GM12878 (cell line): ENCODE measurements around the gene SMIM21. TPM values are rescaled to one million over a fixed set of nuclear protein-coding genes. Genes with fewer than 3 reads are reported as not detected.

ENCODE experiments used
- ATAC-seq: fragments of 200-7000 bp; cut with Tn5 transposase; 3 replicates; pipeline ENCODE4 v1.9.1; 2020; ENCODE audit warnings: mild to moderate bottlenecking, moderate library complexity
- BruUV-seq: library from RNA; stranded (reverse); fragments of 400-500 nt; replicated peaks from 2 replicates; lab custom pipeline; 2021; lab: Mats Ljungman, UMichigan
- CTCF ChIA-PET: fragments of 300-600 bp; sonication (Branson Sonifier 250); formaldehyde crosslinking; extraction: SDS; loops from one replicate; lab custom pipeline; 2021; ENCODE audit warnings: inconsistent platforms; lab: Yijun Ruan, JAX
- POLR2A ChIA-PET: fragments of 350-600 bp; formaldehyde crosslinking; extraction: SDS; loops from one replicate; lab custom pipeline; 2021; ENCODE audit warnings: inconsistent platforms; lab: Charles Lee
- RAD21 ChIA-PET: fragments of 300-600 bp; sonication (Branson Sonifier 250); formaldehyde crosslinking; loops from one replicate; lab custom pipeline; 2023; ENCODE audit warnings: antibody characterized with exemption; ENCODE audit not compliant: unreplicated experiment; lab: Charles Lee
- SMC1A ChIA-PET: fragments of 300-600 bp; sonication (Branson Sonifier 250); formaldehyde crosslinking; loops from one replicate; lab custom pipeline; 2023; ENCODE audit not compliant: unreplicated experiment, uncharacterized antibody; lab: Charles Lee
- DNase-seq: peaks from one replicate; pipeline ENCODE4 v3.0.0-alpha.2; 2011; ENCODE audit warnings: low read depth, low spot score
- FAIRE-seq: peaks from 3 replicates; lab custom pipeline; 2011; peaks lifted over from hg19 to GRCh38; lab: Jason Lieb, UNC
- H2AFZ ChIP-seq: 2 replicates; pipeline ENCODE4 v1.6.0; 2011; ENCODE audit warnings: low read depth, low read length, control low read depth; ENCODE audit not compliant: control insufficient read depth
- H3K27ac ChIP-seq: 2 replicates; pipeline ENCODE4 v1.5.1; 2011; ENCODE audit warnings: control low read depth; ENCODE audit not compliant: control insufficient read depth, insufficient read depth
- H3K27me3 ChIP-seq, 2 experiments: replicated peaks in 1 of 2; 2 replicates each; pipeline versions ENCODE4 v1.6.0 to v1.6.1; 2011; ENCODE audit warnings: low read length in 1 of 2; ENCODE audit not compliant: control insufficient read depth in 2 of 2, insufficient read depth in 2 of 2
- H3K36me3 ChIP-seq, 2 experiments: 2 replicates each; pipeline ENCODE4 v1.5.1; 2011; ENCODE audit warnings: low read length in 1 of 2; ENCODE audit not compliant: control insufficient read depth in 2 of 2, insufficient read depth in 2 of 2
- H3K4me1 ChIP-seq: 2 replicates; pipeline ENCODE4 v1.6.1; 2011; ENCODE audit warnings: mild to moderate bottlenecking, low read length, moderate library complexity, mixed read lengths; ENCODE audit not compliant: control insufficient read depth, insufficient read depth
- H3K4me2 ChIP-seq: 2 replicates; pipeline ENCODE4 v1.6.0; 2011; ENCODE audit warnings: control low read depth; ENCODE audit not compliant: control insufficient read depth, insufficient read depth
- H3K4me3 ChIP-seq: fragments of 200-600 bp; sonication (generic); 2 replicates; pipeline ENCODE4 v1.5.1; 2016
- H3K79me2 ChIP-seq: 2 replicates; pipeline ENCODE4 v1.6.0; 2011; ENCODE audit warnings: low read length; ENCODE audit not compliant: control insufficient read depth, insufficient read depth
- H3K9ac ChIP-seq: 2 replicates; pipeline ENCODE4 v1.8.0; 2011; ENCODE audit warnings: low read length, control low read depth, mixed read lengths; ENCODE audit not compliant: control insufficient read depth, insufficient read depth
- H3K9me3 ChIP-seq: replicated peaks from 3 replicates; pipeline ENCODE4 v1.5.1; 2011; ENCODE audit warnings: mild to moderate bottlenecking, low read length; ENCODE audit not compliant: control insufficient read depth, insufficient read depth
- H4K20me1 ChIP-seq: 2 replicates; pipeline ENCODE4 v1.6.0; 2011; ENCODE audit not compliant: control insufficient read depth, insufficient read depth
- EGR1 ChIP-seq, 2 experiments: IDR thresholded peaks; 1 replicate in 1 of 2; 2 replicates in 1 of 2; pipeline ENCODE4 v1.6.1; 2011 to 2012; ENCODE audit warnings: low read depth in 2 of 2, low read length in 2 of 2, borderline replicate concordance in 1 of 2, mild to moderate bottlenecking in 1 of 2, moderate library complexity in 1 of 2
- FOXK2 ChIP-seq: fragments of 450-650 bp; IDR thresholded peaks from 2 replicates; pipeline ENCODE4 v1.6.1; 2017; ENCODE audit warnings: mild to moderate bottlenecking, moderate library complexity
- FOXM1 ChIP-seq: IDR thresholded peaks from 2 replicates; pipeline ENCODE4 v1.6.1; 2012; ENCODE audit warnings: low read depth, mild to moderate bottlenecking, inconsistent platforms, low read length, moderate library complexity
- GABPA ChIP-seq: IDR thresholded peaks from 2 replicates; pipeline ENCODE4 v1.6.1; 2014; ENCODE audit warnings: antibody characterized with exemption, low read depth, mild to moderate bottlenecking, inconsistent platforms
- KLF5 ChIP-seq: fragments of 450-650 bp; IDR thresholded peaks from 2 replicates; pipeline ENCODE4 v1.6.1; 2014; ENCODE audit warnings: mild to moderate bottlenecking; ENCODE audit not compliant: partially characterized antibody
- LARP7 ChIP-seq: fragments of 450-650 bp; IDR thresholded peaks from 2 replicates; pipeline ENCODE4 v1.6.1; 2017; ENCODE audit warnings: mild to moderate bottlenecking
- MXI1 ChIP-seq: fragments of 150-350 bp; IDR thresholded peaks from 2 replicates; pipeline ENCODE4 v1.6.1; 2011; ENCODE audit warnings: low read depth, mild to moderate bottlenecking, inconsistent platforms, low read length, improper control_type of control experiment
- POU2F2 ChIP-seq: IDR thresholded peaks from 3 replicates; pipeline ENCODE4 v1.6.1; 2011; ENCODE audit warnings: low read depth, mild to moderate bottlenecking, low read length, borderline replicate concordance
- RBBP5 ChIP-seq: fragments of 200-600 bp; sonication (generic); conservative IDR thresholded peaks from 2 replicates; pipeline ENCODE4 v1.6.1; 2016
- SIX5 ChIP-seq: IDR thresholded peaks from 2 replicates; pipeline ENCODE4 v1.6.1; 2011; ENCODE audit warnings: mild to moderate bottlenecking, low read depth, low read length, moderate library complexity; ENCODE audit not compliant: severe bottlenecking
- SUPT20H ChIP-seq: IDR thresholded peaks from 2 replicates; pipeline ENCODE4 v1.6.1; 2011; ENCODE audit warnings: low read depth, mild to moderate bottlenecking, low read length, moderate library complexity, borderline replicate concordance; ENCODE audit not compliant: control insufficient read depth
- WGBS: methylation state at CpG from one replicate; pipeline ENCODE4 v1.1.6; 2016; ENCODE audit warnings: low lambda C conversion rate; ENCODE audit not compliant: insufficient replicate concordance, insufficient coverage; ENCODE audit errors: missing lambda C conversion rate; 5-methylcytosine and 5-hydroxymethylcytosine counted together
- in situ Hi-C: fragments of 300-500 bp; cut with MboI; formaldehyde crosslinking; loops from 9 replicates; pipeline ENCODE4 v1.14.3; 2018; ENCODE audit warnings: mixed read lengths
- intact Hi-C: fragments of 100-400 bp; cut with micrococcal nuclease; formaldehyde crosslinking; loops from one replicate; pipeline ENCODE4 v1.14.2; 2022; ENCODE audit not compliant: unreplicated experiment
- polyA plus RNA-seq, 11 experiments: library from polyadenylated mRNA; depleted of rRNA in 4 of 11; unstranded in 6 of 11; stranded (reverse) in 5 of 11; fragments of >200 nt; fragmentation: Nextera tagmentation in 4 of 11; fragmentation: Illumina TruSeq in 1 of 11; extraction: Ambion mirVana in 4 of 11; extraction: Trizol in 1 of 11; gene quantifications; 1 replicate in 1 of 11; 2 replicates in 10 of 11; pipeline versions ENCODE4 v1.2.1 to v1.2.3, GENCODE V29; 2011 to 2016; ENCODE audit warnings: inconsistent platforms in 2 of 11, missing spikeins in 2 of 11, low read depth in 1 of 11
- total RNA-seq, 4 experiments: library from RNA; depleted of rRNA in 3 of 4; stranded (reverse); fragments of >200 nt in 3 of 4; fragmentation: Illumina TruSeq in 1 of 4; extraction: Trizol in 1 of 4; gene quantifications; 2 replicates each; pipeline versions ENCODE4 v1.2.1 to v1.2.3, GENCODE V29; 2013 to 2021
- TF ChIP-seq, protein P1 (sequence below): fragments of 450-650 bp; IDR thresholded peaks from 2 replicates; pipeline ENCODE4 v1.6.1; 2016; ENCODE audit warnings: mild to moderate bottlenecking
- TF ChIP-seq, protein P2 (sequence below): fragments of 450-650 bp; IDR thresholded peaks from 2 replicates; pipeline ENCODE4 v1.6.1; 2014; ENCODE audit warnings: mild to moderate bottlenecking
- TF ChIP-seq, protein P3 (sequence below): IDR thresholded peaks from 2 replicates; pipeline ENCODE4 v1.6.1; 2011; ENCODE audit warnings: low read depth, mild to moderate bottlenecking, low read length, moderate library complexity, borderline replicate concordance; ENCODE audit errors: extremely low read depth
- TF ChIP-seq, protein P4 (sequence below): IDR thresholded peaks from 2 replicates; pipeline ENCODE4 v1.6.1; 2011; ENCODE audit warnings: low read depth, low read length, improper control_type of control experiment, borderline replicate concordance
- TF ChIP-seq, protein P5 (sequence below): fragments of 450-650 bp; formaldehyde crosslinking; IDR thresholded peaks from 2 replicates; pipeline ENCODE4 v1.5.0; 2022; ENCODE audit warnings: mild to moderate bottlenecking, missing genetic modification characterization

The SMIM21 gene
- total and polyA plus RNA-seq, 10 of the 15 experiments (the other 5 are each of a cell fraction or from before 2014, with no cell fraction given) = not detected

DNA sequence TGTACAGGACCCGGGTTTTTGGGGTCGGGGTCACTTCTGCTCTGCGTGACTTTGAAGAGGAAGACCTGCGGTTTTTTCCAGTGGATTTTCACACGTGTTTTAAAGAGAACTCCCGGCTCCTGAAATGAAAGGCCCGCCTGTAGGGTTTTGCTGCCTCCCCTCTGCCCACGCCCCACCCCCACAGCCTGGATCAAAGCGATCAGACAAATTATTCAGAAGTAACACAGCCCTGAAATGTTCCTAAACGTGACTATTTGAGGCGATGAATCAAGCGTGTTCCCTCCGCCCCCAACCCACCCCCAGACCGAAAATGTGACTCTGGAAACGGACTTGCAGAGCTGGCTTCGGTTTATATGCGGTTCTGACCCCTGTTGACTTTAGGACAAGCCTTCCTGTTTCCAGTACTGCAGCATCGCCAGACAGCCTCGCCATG is 28.7 kb upstream of the SMIM21 start:
- H3K4me2 ChIP-seq = no peak overlapping the region
- no peaks in the 10 kb centered on the region for H3K36me3 ChIP-seq
- FAIRE-seq (no peak), DNase-seq (no peak), ATAC-seq (no peak)
- BruUV-seq = no TSS peak
- TF ChIP-seq GABPA (no peak), SUPT20H (no peak), KLF5 (no peak), EGR1 (IDR thresholded peaks at IDR 0.05; ENCODE audit: borderline replicate concordance in 1 of 2, low read depth in 2 of 2, low read length in 2 of 2) (no peak), SIX5 (no peak), MXI1 (no peak), POU2F2 (no peak), FOXK2 (no peak), LARP7 (no peak), RBBP5 (no peak), FOXM1 (no peak)
- TF ChIP-seq, protein P1, sequence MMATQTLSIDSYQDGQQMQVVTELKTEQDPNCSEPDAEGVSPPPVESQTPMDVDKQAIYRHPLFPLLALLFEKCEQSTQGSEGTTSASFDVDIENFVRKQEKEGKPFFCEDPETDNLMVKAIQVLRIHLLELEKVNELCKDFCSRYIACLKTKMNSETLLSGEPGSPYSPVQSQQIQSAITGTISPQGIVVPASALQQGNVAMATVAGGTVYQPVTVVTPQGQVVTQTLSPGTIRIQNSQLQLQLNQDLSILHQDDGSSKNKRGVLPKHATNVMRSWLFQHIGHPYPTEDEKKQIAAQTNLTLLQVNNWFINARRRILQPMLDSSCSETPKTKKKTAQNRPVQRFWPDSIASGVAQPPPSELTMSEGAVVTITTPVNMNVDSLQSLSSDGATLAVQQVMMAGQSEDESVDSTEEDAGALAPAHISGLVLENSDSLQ = no peak
- TF ChIP-seq, protein P2, sequence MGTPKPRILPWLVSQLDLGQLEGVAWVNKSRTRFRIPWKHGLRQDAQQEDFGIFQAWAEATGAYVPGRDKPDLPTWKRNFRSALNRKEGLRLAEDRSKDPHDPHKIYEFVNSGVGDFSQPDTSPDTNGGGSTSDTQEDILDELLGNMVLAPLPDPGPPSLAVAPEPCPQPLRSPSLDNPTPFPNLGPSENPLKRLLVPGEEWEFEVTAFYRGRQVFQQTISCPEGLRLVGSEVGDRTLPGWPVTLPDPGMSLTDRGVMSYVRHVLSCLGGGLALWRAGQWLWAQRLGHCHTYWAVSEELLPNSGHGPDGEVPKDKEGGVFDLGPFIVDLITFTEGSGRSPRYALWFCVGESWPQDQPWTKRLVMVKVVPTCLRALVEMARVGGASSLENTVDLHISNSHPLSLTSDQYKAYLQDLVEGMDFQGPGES = no peak
- TF ChIP-seq, protein P3, sequence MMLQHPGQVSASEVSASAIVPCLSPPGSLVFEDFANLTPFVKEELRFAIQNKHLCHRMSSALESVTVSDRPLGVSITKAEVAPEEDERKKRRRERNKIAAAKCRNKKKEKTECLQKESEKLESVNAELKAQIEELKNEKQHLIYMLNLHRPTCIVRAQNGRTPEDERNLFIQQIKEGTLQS = no peak
- TF ChIP-seq, protein P4, sequence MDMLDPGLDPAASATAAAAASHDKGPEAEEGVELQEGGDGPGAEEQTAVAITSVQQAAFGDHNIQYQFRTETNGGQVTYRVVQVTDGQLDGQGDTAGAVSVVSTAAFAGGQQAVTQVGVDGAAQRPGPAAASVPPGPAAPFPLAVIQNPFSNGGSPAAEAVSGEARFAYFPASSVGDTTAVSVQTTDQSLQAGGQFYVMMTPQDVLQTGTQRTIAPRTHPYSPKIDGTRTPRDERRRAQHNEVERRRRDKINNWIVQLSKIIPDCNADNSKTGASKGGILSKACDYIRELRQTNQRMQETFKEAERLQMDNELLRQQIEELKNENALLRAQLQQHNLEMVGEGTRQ = no peak
- TF ChIP-seq, protein P5, sequence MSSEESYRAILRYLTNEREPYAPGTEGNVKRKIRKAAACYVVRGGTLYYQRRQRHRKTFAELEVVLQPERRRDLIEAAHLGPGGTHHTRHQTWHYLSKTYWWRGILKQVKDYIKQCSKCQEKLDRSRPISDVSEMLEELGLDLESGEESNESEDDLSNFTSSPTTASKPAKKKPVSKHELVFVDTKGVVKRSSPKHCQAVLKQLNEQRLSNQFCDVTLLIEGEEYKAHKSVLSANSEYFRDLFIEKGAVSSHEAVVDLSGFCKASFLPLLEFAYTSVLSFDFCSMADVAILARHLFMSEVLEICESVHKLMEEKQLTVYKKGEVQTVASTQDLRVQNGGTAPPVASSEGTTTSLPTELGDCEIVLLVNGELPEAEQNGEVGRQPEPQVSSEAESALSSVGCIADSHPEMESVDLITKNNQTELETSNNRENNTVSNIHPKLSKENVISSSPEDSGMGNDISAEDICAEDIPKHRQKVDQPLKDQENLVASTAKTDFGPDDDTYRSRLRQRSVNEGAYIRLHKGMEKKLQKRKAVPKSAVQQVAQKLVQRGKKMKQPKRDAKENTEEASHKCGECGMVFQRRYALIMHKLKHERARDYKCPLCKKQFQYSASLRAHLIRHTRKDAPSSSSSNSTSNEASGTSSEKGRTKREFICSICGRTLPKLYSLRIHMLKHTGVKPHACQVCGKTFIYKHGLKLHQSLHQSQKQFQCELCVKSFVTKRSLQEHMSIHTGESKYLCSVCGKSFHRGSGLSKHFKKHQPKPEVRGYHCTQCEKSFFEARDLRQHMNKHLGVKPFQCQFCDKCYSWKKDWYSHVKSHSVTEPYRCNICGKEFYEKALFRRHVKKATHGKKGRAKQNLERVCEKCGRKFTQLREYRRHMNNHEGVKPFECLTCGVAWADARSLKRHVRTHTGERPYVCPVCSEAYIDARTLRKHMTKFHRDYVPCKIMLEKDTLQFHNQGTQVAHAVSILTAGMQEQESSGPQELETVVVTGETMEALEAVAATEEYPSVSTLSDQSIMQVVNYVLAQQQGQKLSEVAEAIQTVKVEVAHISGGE (CRISPR knock-in tag) = no peak
- no peaks in the 10 kb centered on the region for H3K79me2 ChIP-seq
- H3K9me3 ChIP-seq = no peaks in the 10 kb centered on the region; the same call in 2 of the 3 replicates
- no peak overlapping the region for H3K4me3 ChIP-seq
- POLR2A ChIA-PET = no interaction called here
- intact Hi-C loops = no loop called here
- no peak overlapping the region for H3K27ac ChIP-seq
- H2AFZ ChIP-seq = no peak overlapping the region
- CTCF ChIA-PET = interaction anchor here (0.7 kb wide), 1 partner anchor 15 kb away, joined by 3 read pairs; no protein-coding TSS in a partner anchor
- no peaks in the 10 kb centered on the region for H3K4me1 ChIP-seq
- SMC1A ChIA-PET = no interaction called here
- peaks cover 2 to 16% of the 10 kb centered on the region in 2 experiments; a peak in 3 of 4 replicates for H3K27me3 ChIP-seq
- in situ Hi-C loops = no loop called here
- no peak overlapping the region for H3K9ac ChIP-seq
- WGBS = 19% methylated on average over 19 of the region's 19 CpGs
- no peaks in the 10 kb centered on the region for H4K20me1 ChIP-seq
- RAD21 ChIA-PET = no interaction called here
